Astrocyte (in vitro differentiated cells and primary cell): ENCODE results near the gene PHAX. TPM values are rescaled to one million over a fixed set of nuclear protein-coding genes. Genes with fewer than 3 reads are reported as not detected.
"Not testable (repeated sequence)": the region's sequence is repeated elsewhere in the genome, so short reads cannot be mapped to it uniquely, and the experiment has no call there.

Experiments
- DNase-seq: peaks from one replicate; pipeline ENCODE4 v3.0.0-alpha.2; 2010; ENCODE audit warnings: low read depth
- FAIRE-seq: peaks from 2 replicates; lab custom pipeline; 2011; peaks lifted over from hg19 to GRCh38; lab: Jason Lieb, UNC
- H2AFZ ChIP-seq: 2 replicates; pipeline ENCODE4 v1.6.0; 2012; ENCODE audit warnings: low read depth, low read length, inconsistent platforms
- H3K27ac ChIP-seq: 2 replicates; pipeline ENCODE4 v1.5.1; 2011; ENCODE audit warnings: low read depth, low read length, inconsistent platforms
- H3K27me3 ChIP-seq: 2 replicates; pipeline ENCODE4 v1.6.0; 2011; ENCODE audit warnings: low read length, inconsistent platforms; ENCODE audit not compliant: insufficient read depth
- H3K36me3 ChIP-seq: 2 replicates; pipeline ENCODE4 v1.5.1; 2011; ENCODE audit warnings: low read length, inconsistent platforms; ENCODE audit not compliant: insufficient read depth
- H3K4me1 ChIP-seq: 2 replicates; pipeline ENCODE4 v1.5.1; 2011; ENCODE audit warnings: low read length, inconsistent platforms; ENCODE audit not compliant: insufficient read depth
- H3K4me2 ChIP-seq: 2 replicates; pipeline ENCODE4 v1.6.0; 2012; ENCODE audit warnings: low read length, inconsistent platforms
- H3K4me3 ChIP-seq: 2 replicates; pipeline ENCODE4 v1.5.1; 2011; ENCODE audit warnings: low read depth, mild to moderate bottlenecking, low read length, inconsistent platforms; ENCODE audit not compliant: insufficient read depth
- H3K79me2 ChIP-seq: 2 replicates; pipeline ENCODE4 v1.6.0; 2012; ENCODE audit warnings: mild to moderate bottlenecking, low read length, inconsistent platforms; ENCODE audit not compliant: insufficient read depth
- H3K9ac ChIP-seq: 2 replicates; pipeline ENCODE4 v1.6.0; 2012; ENCODE audit warnings: mild to moderate bottlenecking, low read length, inconsistent platforms
- H3K9me3 ChIP-seq: 2 replicates; pipeline ENCODE4 v1.5.1; 2012; ENCODE audit warnings: low read depth, mild to moderate bottlenecking, low read length, inconsistent platforms; ENCODE audit not compliant: insufficient read depth
- H4K20me1 ChIP-seq: 2 replicates; pipeline ENCODE4 v1.6.0; 2012; ENCODE audit warnings: low read length, inconsistent platforms; ENCODE audit not compliant: insufficient read depth
- H3K27ac Mint-ChIP-seq: one replicate; pipeline ENCODE4 v1.8.0; 2021; ENCODE audit warnings: mild to moderate bottlenecking, mixed read lengths; ENCODE audit not compliant: unreplicated experiment
- H3K27me3 Mint-ChIP-seq: one replicate; pipeline ENCODE4 v1.8.0; 2021; ENCODE audit warnings: low read depth, mixed read lengths; ENCODE audit not compliant: unreplicated experiment
- H3K36me3 Mint-ChIP-seq: one replicate; pipeline ENCODE4 v1.8.0; 2021; ENCODE audit warnings: low read depth, mixed read lengths; ENCODE audit not compliant: unreplicated experiment
- H3K4me1 Mint-ChIP-seq: one replicate; pipeline ENCODE4 v1.8.0; 2021; ENCODE audit warnings: low read depth, mixed read lengths; ENCODE audit not compliant: unreplicated experiment
- H3K4me3 Mint-ChIP-seq: one replicate; pipeline ENCODE4 v1.8.0; 2021; ENCODE audit warnings: mild to moderate bottlenecking, moderate library complexity, mixed read lengths; ENCODE audit not compliant: unreplicated experiment
- H3K9me3 Mint-ChIP-seq: one replicate; pipeline ENCODE4 v1.8.0; 2021; ENCODE audit warnings: mild to moderate bottlenecking, mixed read lengths; ENCODE audit not compliant: unreplicated experiment
- EZH2 ChIP-seq: IDR thresholded peaks from 2 replicates; pipeline ENCODE4 v1.6.1; 2012; ENCODE audit warnings: mild to moderate bottlenecking, low read length, inconsistent platforms; ENCODE audit not compliant: insufficient read depth
- total RNA-seq: library from RNA; stranded (reverse); gene quantifications from 2 replicates; pipeline ENCODE4 v1.2.1, GENCODE V29; 2021
- TF ChIP-seq, protein P1 (sequence below): IDR thresholded peaks from 2 replicates; pipeline ENCODE4 v1.5.1; 2011; ENCODE audit warnings: low read depth, mild to moderate bottlenecking, inconsistent platforms, low read length, moderate library complexity; ENCODE audit not compliant: insufficient read depth

PHAX gene
- total RNA-seq, 1 donor from 2014 or later = 58.1 TPM

DNA sequence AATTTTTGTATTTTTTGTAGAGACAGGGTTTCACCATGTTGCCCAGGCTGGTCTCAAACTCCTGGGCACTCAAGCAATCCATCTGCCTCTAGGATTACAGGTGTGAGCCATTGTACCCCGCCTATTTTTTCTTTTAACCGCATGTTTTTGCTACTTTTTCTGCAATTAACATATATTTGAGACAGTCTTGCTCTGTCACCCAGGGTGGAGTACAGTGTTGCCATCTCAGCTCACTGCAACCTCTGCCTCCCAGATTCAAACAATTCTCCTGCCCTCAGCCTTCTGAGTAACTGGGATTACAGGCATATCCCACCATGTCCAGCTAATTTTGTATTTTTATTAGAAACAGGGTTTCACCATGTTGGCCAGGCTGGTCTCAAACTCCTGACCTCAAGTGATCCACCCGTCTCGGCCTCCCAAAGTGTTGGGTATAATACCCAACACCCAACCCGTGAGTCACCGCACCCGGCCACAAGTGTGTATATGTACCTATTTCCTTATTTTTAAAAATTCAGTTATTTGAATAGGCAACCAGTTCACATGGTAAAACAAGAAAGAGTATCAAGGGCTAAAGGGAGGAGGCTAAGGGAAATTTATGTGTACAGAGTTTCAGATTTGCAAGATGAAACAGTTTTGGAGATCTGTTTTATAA is 13.3 kb downstream of the PHAX start:
- Histone ChIP-seq H3K27ac (no peak overlapping the region), H3K9ac (no peak overlapping the region), H3K79me2 (peaks cover 88% of the 10 kb centered on the region), H4K20me1 (peaks cover 40% of the 10 kb centered on the region), H3K4me2 (no peak overlapping the region), H3K4me3 (no peak overlapping the region), H3K4me1 (no peaks in the 10 kb centered on the region), H2AFZ (no peak overlapping the region), H3K9me3 (no peaks in the 10 kb centered on the region), H3K36me3 (peaks cover 27% of the 10 kb centered on the region), H3K27me3 (no peaks in the 10 kb centered on the region)
- FAIRE-seq (no peak), DNase-seq (no peak)
- no peak overlapping the region for H3K4me3 Mint-ChIP-seq
- TF ChIP-seq, protein P1, sequence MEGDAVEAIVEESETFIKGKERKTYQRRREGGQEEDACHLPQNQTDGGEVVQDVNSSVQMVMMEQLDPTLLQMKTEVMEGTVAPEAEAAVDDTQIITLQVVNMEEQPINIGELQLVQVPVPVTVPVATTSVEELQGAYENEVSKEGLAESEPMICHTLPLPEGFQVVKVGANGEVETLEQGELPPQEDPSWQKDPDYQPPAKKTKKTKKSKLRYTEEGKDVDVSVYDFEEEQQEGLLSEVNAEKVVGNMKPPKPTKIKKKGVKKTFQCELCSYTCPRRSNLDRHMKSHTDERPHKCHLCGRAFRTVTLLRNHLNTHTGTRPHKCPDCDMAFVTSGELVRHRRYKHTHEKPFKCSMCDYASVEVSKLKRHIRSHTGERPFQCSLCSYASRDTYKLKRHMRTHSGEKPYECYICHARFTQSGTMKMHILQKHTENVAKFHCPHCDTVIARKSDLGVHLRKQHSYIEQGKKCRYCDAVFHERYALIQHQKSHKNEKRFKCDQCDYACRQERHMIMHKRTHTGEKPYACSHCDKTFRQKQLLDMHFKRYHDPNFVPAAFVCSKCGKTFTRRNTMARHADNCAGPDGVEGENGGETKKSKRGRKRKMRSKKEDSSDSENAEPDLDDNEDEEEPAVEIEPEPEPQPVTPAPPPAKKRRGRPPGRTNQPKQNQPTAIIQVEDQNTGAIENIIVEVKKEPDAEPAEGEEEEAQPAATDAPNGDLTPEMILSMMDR = no peak
- TF ChIP-seq EZH2 = no peak
- no peak overlapping the region for H3K27ac Mint-ChIP-seq
- no peaks in the 10 kb centered on the region for H3K4me1 Mint-ChIP-seq
- peaks cover 5% of the 10 kb centered on the region for H3K36me3 Mint-ChIP-seq
- no peaks in the 10 kb centered on the region for H3K9me3 Mint-ChIP-seq
- no peaks in the 10 kb centered on the region for H3K27me3 Mint-ChIP-seq

DNA sequence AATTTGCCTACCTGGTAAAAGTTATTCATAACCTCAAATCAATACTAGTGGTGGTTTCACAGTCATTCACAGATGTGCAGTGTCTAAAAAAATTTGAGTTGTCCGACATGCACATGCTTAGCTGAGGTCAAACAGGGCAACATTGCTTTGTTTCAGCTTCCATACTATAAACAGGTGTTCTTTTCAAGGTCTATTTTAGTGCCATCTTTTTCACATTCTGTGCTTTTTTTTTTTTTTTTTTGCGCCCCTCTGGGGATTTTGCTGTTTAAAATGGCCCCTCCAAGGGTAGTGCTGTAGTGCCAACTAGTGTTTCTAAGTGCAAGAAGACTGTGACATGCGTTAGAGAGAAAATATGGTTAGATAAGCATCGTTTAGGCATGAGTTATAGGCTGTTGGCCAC is 14.5 kb downstream of the PHAX start:
- no peak for DNase-seq
- H2AFZ ChIP-seq = no peak overlapping the region
- H3K4me3 Mint-ChIP-seq = no peak overlapping the region
- no peak overlapping the region for H3K4me3 ChIP-seq
- peaks cover 21% of the 10 kb centered on the region for H3K36me3 ChIP-seq
- H3K36me3 Mint-ChIP-seq = peaks cover 6% of the 10 kb centered on the region
- H3K4me2 ChIP-seq = no peak overlapping the region
- peaks cover 37% of the 10 kb centered on the region for H4K20me1 ChIP-seq
- H3K9ac ChIP-seq = no peak overlapping the region
- H3K27ac ChIP-seq = no peak overlapping the region
- peaks cover 79% of the 10 kb centered on the region for H3K79me2 ChIP-seq
- H3K27me3 Mint-ChIP-seq = no peaks in the 10 kb centered on the region
- H3K9me3 Mint-ChIP-seq = no peaks in the 10 kb centered on the region
- FAIRE-seq = no peak
- H3K27me3 ChIP-seq = no peaks in the 10 kb centered on the region
- H3K4me1 Mint-ChIP-seq = peaks cover 3% of the 10 kb centered on the region
- no peak for TF ChIP-seq EZH2
- TF ChIP-seq, protein P1 = no peak
- H3K27ac Mint-ChIP-seq = no peak overlapping the region
- no peaks in the 10 kb centered on the region for H3K9me3 ChIP-seq
- H3K4me1 ChIP-seq = no peaks in the 10 kb centered on the region

DNA sequence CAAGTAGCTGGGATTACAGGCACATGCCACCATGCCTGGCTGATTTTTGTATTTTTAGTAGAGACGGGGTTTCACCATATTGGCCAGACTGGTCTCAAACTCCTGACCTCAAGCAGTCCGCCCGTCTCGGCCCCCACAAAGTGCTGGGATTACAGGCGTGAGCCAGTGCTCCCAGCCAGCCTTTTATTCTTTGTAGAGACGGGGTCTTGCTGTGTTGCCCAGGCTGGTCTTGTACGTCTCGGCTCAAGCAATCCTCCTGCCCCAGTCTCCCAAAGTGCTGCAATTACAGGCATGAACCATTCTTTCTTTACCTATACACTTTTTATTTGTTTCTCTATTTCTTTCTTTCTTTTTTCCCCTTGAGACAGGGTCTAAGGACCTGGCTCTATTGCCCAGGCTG is 16.9 kb downstream of the PHAX start:
- FAIRE-seq, H3K27ac ChIP-seq, H3K4me3 ChIP-seq, H3K27me3 ChIP-seq, H2AFZ ChIP-seq, H3K27me3 Mint-ChIP-seq, H3K9ac ChIP-seq, H3K4me2 ChIP-seq, H3K9me3 ChIP-seq, H3K27ac Mint-ChIP-seq, H3K9me3 Mint-ChIP-seq, DNase-seq, H3K4me3 Mint-ChIP-seq, H3K4me1 Mint-ChIP-seq, H3K36me3 Mint-ChIP-seq, H3K4me1 ChIP-seq: not testable (repeated sequence)
- Histone ChIP-seq H4K20me1 (peaks cover 23% of the 10 kb centered on the region), H3K36me3 (peaks cover 16% of the 10 kb centered on the region), H3K79me2 (peaks cover 62% of the 10 kb centered on the region)
